NOMO-1 treated with dmso at 0.1 percent for 144 hours (cell line): Measurements from ENCODE around the gene OR9A4.
A peak's percentile ranks its signal among the peaks of the same experiment; 100 is the strongest.

Experiments used
- DNase-seq: peaks from one replicate; lab custom pipeline; 2025; ENCODE audit not compliant: unreplicated experiment; lab: John Stamatoyannopoulos, UW

Gene OR9A4

DNA sequence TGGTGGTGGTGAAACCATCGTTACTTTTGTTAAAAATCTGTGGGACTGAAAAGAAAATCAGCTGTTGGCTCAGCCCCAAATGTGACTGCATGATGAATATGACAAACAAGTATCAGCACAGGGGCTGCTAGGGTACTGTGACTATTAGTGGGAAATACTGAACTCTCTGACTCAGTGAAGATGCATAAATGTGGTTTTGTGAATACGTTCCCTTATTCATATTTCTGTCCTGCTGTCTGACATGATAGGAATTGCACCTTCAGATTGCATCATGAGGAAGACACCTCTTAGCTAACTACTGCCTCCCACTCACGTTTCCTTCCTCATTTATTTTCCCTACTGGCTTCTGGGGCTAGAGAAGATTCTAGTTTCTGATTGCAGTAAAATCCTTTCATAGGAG is 29.2 kb downstream of the OR9A4 start:
- peak; percentile 31 for DNase-seq

DNA sequence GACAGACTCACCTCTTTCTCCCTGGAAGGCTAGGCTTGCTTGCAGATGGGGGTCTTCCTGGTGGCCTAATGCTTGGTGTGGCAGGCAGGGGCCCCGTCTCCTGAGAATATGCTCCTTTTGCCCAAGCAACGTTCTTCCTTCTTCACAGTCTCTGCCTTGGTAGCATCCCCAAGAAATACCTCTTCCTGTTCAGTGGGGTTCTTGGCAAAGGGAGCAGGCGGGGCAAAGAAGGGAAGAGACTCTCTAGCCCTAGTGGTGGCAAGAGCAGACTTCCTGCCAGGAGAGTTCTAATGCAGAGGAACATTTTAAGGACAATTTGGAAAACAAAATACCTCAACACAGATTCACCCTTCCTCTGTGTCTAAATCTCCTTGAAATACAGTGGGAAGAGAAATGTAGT is 30.6 kb downstream of the OR9A4 start, which contains the start of gene CLEC5A:
Gene CLEC5A (minus strand): TSS at position 179 of the 400 bp plus-strand sequence. CDS start 682 bp downstream, outside the sequence.
- DNase-seq = no peak

DNA sequence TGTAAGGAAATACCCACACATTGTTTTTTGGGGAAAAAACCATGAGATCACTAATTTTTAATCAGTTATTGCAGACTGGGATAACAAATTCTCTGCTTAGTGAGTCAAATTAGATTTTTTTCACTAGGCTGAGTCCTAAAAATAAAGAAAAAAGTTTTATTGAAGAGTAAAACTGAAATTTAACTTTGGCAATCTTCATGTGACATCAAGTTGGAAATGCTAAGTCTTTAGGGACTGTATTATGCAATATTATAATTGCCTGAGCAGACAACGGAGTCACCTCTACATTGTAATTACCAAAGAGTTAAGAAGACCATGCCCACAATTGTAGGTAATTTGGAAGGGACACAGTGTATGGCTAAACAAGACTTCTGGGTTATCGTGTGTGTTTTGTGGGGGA is 32.8 kb downstream of the OR9A4 start:
- DNase-seq = no peak

DNA sequence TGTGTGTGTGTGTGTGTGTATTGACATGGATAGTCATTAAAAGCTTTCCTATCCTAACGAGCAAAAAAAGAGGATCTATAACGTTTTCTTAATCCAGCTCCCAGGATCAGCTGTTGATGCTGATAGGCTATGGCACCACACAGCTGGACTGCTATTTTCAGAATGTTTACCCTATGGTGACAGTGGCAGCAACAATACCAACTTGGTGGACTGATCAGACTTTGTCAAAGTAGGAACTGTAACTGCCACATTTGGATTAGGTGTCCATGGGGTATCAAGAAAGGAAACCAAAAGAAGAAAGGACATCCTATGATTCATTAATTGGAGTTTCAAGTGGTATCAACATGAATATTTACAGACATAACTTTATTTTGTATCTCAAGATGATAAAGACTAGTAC is 33.3 kb downstream of the OR9A4 start:
- DNase-seq = no peak

DNA sequence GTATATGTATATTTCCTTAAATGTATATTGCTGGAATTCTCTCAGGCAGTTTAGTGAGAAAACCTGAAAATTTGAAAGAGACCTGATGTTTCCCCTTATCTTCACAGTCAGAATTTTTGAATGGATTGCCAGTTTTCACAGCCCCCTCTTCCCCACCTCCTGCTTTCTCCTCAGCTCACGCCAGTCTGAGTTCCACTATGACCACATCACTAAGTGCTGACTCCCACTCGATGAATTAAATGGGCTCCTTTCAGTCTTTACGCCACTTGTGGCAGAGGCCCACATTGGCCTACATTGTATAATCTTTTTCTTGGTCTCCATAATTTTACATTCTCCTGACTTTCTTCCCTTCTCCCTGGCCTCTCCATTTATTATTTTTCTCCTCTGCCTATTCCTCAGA is 33.7 kb downstream of the OR9A4 start:
- DNase-seq = no peak

DNA sequence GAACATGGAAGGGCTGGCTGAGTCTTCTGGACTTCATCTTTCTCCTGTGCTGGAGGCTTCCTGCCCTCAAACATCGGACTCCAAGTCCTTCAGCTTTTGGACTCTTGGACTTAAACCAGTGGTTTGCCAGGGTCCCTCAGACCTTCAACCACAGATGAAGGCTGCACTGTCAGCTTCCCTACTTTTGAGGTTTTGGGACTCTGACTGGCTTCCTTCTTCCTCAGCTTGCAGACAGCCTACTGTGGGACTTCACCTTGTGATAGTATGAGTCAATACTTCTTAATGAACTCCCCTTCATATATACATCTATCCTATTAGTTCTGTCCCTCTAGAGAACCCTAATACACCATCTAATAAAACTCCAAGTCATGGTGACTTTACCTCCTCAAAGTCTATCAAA is 34.6 kb downstream of the OR9A4 start:
- no peak for DNase-seq

DNA sequence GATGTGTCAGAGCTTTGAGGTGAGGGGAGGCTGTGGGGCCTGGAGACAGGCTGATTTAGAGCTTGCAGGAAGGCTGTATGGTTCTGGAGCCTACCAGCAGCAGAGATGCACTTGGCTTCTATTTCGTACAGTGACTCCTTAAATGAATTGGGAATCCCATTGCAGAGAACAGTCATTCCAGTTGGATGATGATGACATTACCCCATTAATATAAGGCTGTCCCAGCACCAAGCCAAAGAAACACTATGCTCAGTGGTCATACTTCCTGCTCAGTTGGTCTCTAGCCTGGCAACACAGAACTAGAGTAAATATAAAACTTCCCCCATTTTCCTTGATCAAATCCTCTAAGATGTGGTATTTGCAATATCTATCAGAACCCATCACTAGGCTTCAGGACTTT is 36.3 kb downstream of the OR9A4 start:
- DNase-seq = no peak

DNA sequence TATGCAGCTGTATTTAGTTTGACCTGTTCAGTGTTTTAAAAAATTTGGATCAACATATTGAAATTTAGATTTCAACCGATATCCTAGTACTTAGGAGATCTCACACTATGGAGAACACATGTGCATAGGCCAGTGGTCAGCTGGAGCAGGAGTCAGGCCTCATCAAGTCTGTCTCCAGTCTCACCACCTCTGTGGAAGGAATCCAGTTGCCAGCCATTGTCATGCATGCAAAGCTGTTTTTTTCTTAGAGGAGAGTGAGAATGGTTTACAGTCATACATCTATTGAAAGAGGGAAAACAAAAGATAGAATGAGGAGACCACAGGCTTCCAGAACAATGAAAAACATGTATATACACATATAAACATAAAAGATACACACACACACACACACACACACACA is 38.1 kb downstream of the OR9A4 start:
- no peak for DNase-seq

DNA sequence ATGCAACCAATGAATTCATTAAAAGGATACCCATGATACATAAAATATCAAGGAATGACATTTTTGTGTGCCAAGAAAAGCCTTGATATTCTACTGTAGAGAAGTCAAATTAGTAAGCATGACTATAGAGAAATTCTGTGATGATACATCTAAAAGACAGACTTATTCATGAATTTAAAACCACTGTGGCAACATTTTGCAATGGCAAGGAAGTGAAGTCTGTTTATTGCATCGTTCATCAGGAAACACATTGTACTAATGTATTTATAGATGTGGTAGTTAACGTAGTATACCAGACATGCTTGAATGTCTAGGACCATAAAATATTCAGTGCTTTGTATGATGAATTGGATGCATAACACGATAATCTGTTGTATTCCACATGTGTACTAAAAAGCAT is 39.9 kb downstream of the OR9A4 start:
- peak; percentile 49 for DNase-seq

DNA sequence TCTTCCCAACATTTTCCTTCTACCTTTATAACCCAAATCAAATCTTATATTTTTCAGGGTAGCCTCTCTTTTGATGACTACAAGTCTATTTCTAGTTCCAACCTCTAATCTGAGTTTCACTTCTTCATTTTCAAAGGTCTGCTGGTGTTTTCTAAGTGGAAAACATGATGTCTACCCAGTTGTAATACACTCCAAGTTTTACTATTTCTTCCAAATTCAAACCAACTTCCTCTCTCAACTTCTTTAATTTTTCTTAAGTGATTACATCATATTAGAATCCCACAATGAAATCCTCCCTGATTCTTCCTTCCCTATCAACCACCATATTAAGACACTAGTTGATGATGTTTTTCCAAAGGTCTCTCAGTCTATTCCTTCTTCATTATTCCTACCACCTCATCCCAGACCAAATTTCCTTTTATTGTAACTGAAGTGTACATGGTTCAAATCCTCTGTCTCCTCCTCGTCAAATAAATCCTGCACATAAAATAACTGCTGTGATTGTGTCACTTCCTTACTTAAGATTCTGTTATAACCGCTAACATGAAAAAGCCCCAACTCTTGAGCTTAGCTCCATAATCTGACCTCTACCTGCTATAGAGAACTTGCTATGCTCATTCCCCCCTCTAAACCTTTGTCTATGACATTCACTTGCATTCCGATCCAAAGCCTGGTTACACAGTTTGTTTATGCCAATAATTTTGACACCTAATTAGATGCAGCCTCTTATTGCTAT is 44.7 kb downstream of the OR9A4 start:
- DNase-seq = peak; percentile 55
